B cell (primary cell): Measurements from ENCODE around the gene TAOK2.

Experiments
- EZH2 ChIP-seq: IDR thresholded peaks from 2 replicates; pipeline ENCODE4 v1.6.1; 2012; ENCODE audit warnings: borderline replicate concordance, low read depth, mild to moderate bottlenecking, moderate library complexity, low read length; ENCODE audit not compliant: insufficient read depth, poor library complexity, severe bottlenecking
- TF ChIP-seq, protein P1 (sequence below): fragments of 200-600 bp; IDR thresholded peaks from one replicate; pipeline ENCODE4 v1.8.0; 2022; ENCODE audit warnings: antibody characterized with exemption, mild to moderate bottlenecking

DNA sequence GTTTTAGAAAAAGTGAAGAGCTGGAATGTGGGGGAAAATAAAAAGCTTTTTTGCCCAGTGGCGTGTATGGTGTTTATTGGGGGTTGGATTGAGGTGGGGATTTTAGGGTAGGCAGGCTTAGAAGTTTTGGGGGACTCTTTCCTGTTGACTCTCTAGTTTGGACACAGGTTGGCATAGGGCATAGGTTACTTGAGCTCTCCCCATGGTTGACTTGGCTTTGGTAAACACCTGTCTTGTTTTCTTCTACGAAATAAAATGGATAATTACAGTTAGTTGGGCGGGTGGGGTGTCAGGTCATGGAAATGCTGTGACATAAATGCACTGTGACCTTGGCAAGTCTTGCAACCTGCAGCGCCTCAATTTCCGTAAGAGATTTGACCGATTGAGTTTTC, 680 bp upstream of the TAOK2 start:
- TF ChIP-seq, protein P1, sequence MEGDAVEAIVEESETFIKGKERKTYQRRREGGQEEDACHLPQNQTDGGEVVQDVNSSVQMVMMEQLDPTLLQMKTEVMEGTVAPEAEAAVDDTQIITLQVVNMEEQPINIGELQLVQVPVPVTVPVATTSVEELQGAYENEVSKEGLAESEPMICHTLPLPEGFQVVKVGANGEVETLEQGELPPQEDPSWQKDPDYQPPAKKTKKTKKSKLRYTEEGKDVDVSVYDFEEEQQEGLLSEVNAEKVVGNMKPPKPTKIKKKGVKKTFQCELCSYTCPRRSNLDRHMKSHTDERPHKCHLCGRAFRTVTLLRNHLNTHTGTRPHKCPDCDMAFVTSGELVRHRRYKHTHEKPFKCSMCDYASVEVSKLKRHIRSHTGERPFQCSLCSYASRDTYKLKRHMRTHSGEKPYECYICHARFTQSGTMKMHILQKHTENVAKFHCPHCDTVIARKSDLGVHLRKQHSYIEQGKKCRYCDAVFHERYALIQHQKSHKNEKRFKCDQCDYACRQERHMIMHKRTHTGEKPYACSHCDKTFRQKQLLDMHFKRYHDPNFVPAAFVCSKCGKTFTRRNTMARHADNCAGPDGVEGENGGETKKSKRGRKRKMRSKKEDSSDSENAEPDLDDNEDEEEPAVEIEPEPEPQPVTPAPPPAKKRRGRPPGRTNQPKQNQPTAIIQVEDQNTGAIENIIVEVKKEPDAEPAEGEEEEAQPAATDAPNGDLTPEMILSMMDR, result no peak
- no peak for TF ChIP-seq EZH2
